GM12872 (cell line): Measurements from ENCODE around the gene TSHZ2.

ENCODE experiments used
- CTCF ChIP-seq: IDR thresholded peaks from 3 replicates; pipeline ENCODE4 v1.5.1; 2011; ENCODE audit warnings: low read depth, mild to moderate bottlenecking, low read length, moderate library complexity; ENCODE audit not compliant: insufficient read depth

The TSHZ2 gene

GRCh38 chr20:52936351-52937340, 35.5 kb upstream of the TSHZ2 start:
- TF ChIP-seq CTCF = no peak

- no peak for TF ChIP-seq CTCF
These were observed 34.5 kb upstream of the TSHZ2 start for GRCh38 chr20:52937591-52938100.

GRCh38 chr20:52939141-52939540, 33.0 kb upstream of the TSHZ2 start:
- no peak for TF ChIP-seq CTCF

GRCh38 chr20:52941808-52942207, 30.4 kb upstream of the TSHZ2 start:
- TF ChIP-seq CTCF = no peak

- TF ChIP-seq CTCF = no peak
These were observed 28.8 kb upstream of the TSHZ2 start for GRCh38 chr20:52943185-52943841.

- TF ChIP-seq CTCF = no peak
These were observed 26.9 kb upstream of the TSHZ2 start for GRCh38 chr20:52945268-52945667.

GRCh38 chr20:52945862-52946522, 26.2 kb upstream of the TSHZ2 start:
- no peak for TF ChIP-seq CTCF
